HEK293 (cell line): ENCODE data around the gene TBL1XR1.

Source experiments
- CTCF ChIP-seq: fragments of 450-650 bp; formaldehyde crosslinking; IDR thresholded peaks from 2 replicates; pipeline ENCODE4 v1.5.1; 2016; ENCODE audit warnings: missing biosample characterization, missing genetic modification characterization
- ZNF114 ChIP-seq: fragments of 450-650 bp; formaldehyde crosslinking; IDR thresholded peaks from 2 replicates; pipeline ENCODE4 v1.5.0; 2017; ENCODE audit warnings: missing biosample characterization, missing genetic modification characterization
- ZNF211 ChIP-seq: fragments of 450-650 bp; formaldehyde crosslinking; IDR thresholded peaks from 2 replicates; pipeline ENCODE4 v1.5.1; 2016; ENCODE audit warnings: low read depth, missing biosample characterization, missing genetic modification characterization
- ZNF24 ChIP-seq: fragments of 450-650 bp; formaldehyde crosslinking; IDR thresholded peaks from 2 replicates; pipeline ENCODE4 v1.5.1; 2016; ENCODE audit warnings: missing biosample characterization, missing genetic modification characterization
- ZNF654 ChIP-seq: fragments of 450-650 bp; formaldehyde crosslinking; IDR thresholded peaks from 2 replicates; pipeline ENCODE4 v1.5.1; 2016; ENCODE audit warnings: low read depth, missing biosample characterization, missing genetic modification characterization
- ZNF837 ChIP-seq: fragments of 450-650 bp; formaldehyde crosslinking; IDR thresholded peaks from 2 replicates; pipeline ENCODE4 v1.5.1; 2016; ENCODE audit warnings: missing biosample characterization, missing genetic modification characterization

DNA sequence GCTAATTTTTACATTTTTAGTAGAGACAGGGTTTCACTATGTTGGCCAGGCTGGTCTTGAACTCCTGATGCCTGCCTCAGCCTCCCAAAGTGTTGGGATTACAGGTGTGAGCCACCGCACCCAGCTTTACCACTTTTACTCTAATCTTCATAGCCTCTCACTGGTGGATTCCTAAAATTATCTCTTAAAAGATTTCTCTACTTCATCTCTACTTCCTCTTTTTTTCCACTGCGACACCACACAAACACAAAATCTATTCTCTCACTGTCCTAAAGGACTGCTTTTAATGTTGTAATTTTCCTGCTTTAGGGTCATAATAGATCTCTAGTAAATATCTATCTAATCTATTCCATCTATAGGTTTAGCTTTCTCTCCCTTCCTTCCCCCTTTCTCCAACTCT is 34.0 kb upstream of the TBL1XR1 start:
- no peak for TF ChIP-seq CTCF
- TF ChIP-seq ZNF837 (tag by site-specific recombination), result no peak
- no peak for TF ChIP-seq ZNF24 (tag by site-specific recombination)
- TF ChIP-seq ZNF654 (tag by site-specific recombination), result no peak
- no peak for TF ChIP-seq ZNF211 (tag by site-specific recombination)
- no peak for TF ChIP-seq ZNF114
